Spinal cord (tissue), 10 donors: ENCODE measurements around the gene KIF14. TPM values are rescaled to one million over a fixed set of nuclear protein-coding genes. Genes with fewer than 3 reads are reported as not detected.
"Not testable (repeated sequence)": the region's sequence is repeated elsewhere in the genome, so short reads cannot be mapped to it uniquely, and the experiment has no call there.

ENCODE experiments used
- DNase-seq, 6 donors: peaks; one replicate each; pipeline versions ENCODE4 v3.0.0 to v3.0.0-alpha.2; 2013 to 2015; ENCODE audit warnings: low spot score in 6 of 6, low read depth in 4 of 6
- H3K27ac ChIP-seq: one replicate; pipeline ENCODE4 v1.5.1; 2013; ENCODE audit warnings: low read depth, low read length, control low read depth
- H3K27me3 ChIP-seq: one replicate; pipeline ENCODE4 v1.6.1; 2013; ENCODE audit warnings: low read length; ENCODE audit not compliant: control insufficient read depth, insufficient read depth
- H3K36me3 ChIP-seq: one replicate; pipeline ENCODE4 v1.6.1; 2013; ENCODE audit warnings: low read length; ENCODE audit not compliant: control insufficient read depth, insufficient read depth
- H3K4me1 ChIP-seq: one replicate; pipeline ENCODE4 v1.6.1; 2013; ENCODE audit warnings: low read length; ENCODE audit not compliant: control insufficient read depth, insufficient read depth
- H3K4me3 ChIP-seq: one replicate; pipeline ENCODE4 v1.5.1; 2013; ENCODE audit warnings: low read depth, low read length, control low read depth
- H3K9me3 ChIP-seq: one replicate; pipeline ENCODE4 v1.6.1; 2013; ENCODE audit warnings: low read length; ENCODE audit not compliant: control insufficient read depth, insufficient read depth
- WGBS: methylation state at CpG from one replicate; pipeline ENCODE4 v1.1.5; 2013; ENCODE audit warnings: missing lambda C conversion rate; ENCODE audit not compliant: insufficient coverage; 5-methylcytosine and 5-hydroxymethylcytosine counted together
- polyA plus RNA-seq, 2 donors: library from polyadenylated mRNA; unstranded; fragments of 120-200 nt; gene quantifications; one replicate each; pipeline ENCODE4 v1.2.1, GENCODE V29; 2013; ENCODE audit not compliant: insufficient read length in 2 of 2
- total RNA-seq, 2 donors: library from RNA; depleted of rRNA in 1 of 2; stranded (reverse); fragments of 120-200 nt in 1 of 2; fragments of >200 nt in 1 of 2; gene quantifications; one replicate each; pipeline versions ENCODE4 v1.2.3 to v1.2.4, GENCODE V29; 2013 to 2014
- donor health status: healthy.

The KIF14 gene
- total and polyA plus RNA-seq, 4 donors = 2.7 to 5.2 (median 4.4) TPM

DNA sequence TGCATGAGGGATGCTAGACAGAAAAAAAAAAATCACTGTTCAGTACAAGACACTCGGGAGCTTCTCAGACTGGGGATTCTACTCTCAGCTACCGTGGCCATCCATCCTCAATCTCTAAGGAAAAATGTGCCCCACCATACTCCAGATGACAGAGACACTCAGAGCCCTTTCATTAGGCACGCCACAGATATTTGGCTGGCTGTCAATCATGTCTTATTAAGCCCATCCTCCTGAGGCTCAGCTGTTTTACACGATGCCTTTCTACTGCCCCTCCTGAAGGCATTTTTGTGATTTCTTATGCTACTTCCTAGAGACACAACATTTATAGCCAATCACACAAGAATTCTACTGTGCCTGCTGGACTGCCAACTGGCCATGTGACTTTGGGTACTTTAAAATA is 92.9 kb downstream of the KIF14 start:
- WGBS = 71% methylated on average over 4 of the region's 4 CpGs
- H3K27me3 ChIP-seq = no peaks in the 10 kb centered on the region
- H3K27ac ChIP-seq = no peak overlapping the region
- H3K4me1 ChIP-seq = peaks cover 4% of the 10 kb centered on the region
- no peak for DNase-seq
- no peak overlapping the region for H3K4me3 ChIP-seq
- no peaks in the 10 kb centered on the region for H3K9me3 ChIP-seq
- H3K36me3 ChIP-seq = no peaks in the 10 kb centered on the region

DNA sequence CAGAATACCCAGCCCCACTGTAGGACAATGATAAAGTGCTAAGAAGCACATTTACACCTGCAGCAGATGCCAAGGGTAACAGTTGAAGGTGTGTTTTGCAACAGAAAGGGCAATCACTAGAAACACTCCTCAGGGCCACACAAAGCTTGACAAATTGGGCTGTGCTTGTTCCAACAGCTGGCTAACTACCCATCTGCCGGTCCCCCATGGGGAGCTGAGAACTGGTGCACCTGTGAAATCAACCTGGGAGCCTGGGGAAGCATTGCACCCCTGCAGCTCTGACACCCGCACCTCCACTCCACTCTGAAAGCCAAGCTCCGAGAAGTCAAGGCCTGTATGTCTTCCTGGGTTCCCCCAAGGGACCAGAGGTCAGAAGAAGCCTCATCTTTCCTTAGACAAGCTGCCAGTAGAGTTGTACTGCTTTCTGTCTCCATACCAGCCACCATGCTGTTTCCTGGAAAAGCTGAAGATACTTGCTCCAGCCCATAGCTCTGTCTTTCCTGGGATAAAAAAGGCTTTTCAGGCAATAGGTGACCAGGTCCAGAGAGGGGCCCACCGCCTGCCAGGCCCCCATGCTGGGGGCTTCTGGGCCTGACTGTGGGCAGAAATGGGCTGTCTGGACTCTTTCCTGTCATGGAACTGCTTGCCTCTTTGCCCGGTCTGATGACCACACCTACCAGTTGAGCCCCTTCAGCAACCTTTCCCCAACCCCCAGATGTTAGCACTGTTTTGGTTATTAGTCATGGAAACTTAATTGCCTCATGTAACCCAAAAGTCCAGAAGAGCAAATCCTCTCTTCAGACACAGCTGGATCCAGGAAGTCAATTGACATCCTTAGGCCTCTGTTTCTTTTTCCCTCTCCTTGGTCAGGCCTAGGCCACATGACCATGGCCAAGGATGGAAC is 93.6 kb downstream of the KIF14 start:
- Histone ChIP-seq H3K27ac (no peak overlapping the region), H3K4me1 (peaks cover 4% of the 10 kb centered on the region), H3K36me3 (no peaks in the 10 kb centered on the region), H3K27me3 (no peaks in the 10 kb centered on the region), H3K4me3 (no peak overlapping the region), H3K9me3 (no peaks in the 10 kb centered on the region)
- whole genome bisulfite sequencing = 94% methylated on average over 4 of the region's 5 CpGs
- no peak for DNase-seq

DNA sequence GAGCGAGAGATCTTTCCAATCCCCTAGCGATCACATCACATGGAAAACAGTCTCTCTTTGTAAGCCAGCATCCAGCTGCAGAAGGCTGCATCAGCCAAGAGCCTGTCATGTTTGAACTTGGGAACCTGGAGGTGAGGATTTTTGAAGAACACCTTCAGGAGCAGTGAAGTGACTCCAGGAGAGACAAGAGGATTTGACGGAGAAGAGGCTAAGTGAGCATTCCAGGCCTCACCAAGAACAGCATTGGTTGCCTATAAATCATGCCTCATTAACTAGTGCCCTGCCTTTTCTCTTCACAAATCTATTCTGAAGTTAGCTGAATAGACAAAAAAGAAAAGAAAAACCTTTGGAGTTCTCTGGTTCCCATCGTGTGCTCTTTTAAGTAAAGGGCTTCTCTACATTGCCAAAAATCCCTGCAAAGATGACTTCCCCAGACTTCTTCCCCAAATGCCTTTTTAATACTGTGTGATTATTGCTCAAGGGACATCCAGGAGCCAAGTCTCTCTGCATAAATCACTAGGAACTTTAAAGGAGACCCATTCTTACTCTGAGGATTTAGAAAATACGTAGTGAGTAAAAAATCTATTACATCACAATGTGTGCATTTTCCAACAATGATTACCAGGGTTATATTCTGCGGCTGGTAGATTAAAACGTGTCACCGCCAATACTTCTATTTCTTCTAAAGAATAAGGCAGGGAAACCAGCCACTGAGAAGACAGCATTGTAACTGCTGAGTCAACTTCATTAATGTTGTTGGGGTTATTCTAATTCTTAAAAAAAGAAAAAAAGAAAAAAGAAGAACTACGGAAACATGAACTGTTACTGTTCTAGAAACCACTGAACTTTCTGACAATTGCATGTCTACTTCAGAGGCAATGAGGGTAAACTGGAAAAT is 95.2 kb downstream of the KIF14 start:
- Histone ChIP-seq H3K4me1 (peaks cover 4% of the 10 kb centered on the region), H3K27me3 (no peaks in the 10 kb centered on the region), H3K36me3 (no peaks in the 10 kb centered on the region), H3K4me3 (no peak overlapping the region), H3K27ac (no peak overlapping the region), H3K9me3 (no peaks in the 10 kb centered on the region)
- DNase-seq = peak in 2 of 6 donors; percentile 55 to 56
- no CpG with 5 or more reads among the region's 9 CpGs for WGBS

DNA sequence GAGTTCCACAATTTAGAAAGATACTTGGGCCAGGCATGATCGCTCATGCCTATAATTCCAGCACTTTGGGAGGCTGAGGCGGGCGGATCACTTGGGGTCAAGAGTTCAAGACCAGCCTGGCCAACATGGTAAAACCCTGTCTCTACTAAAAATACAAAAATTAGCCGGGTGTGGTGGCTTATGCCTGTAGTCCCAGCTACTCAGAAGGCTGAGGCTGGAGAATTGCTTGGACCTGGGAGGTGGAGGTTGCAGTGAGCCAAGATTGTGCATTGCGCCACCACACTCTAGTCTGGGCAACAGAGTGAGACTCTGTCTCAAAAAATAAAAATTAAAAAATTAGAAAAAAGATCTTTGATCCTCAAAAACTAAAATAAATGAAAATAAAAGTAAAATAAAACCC is 96.0 kb downstream of the KIF14 start:
- not testable (repeated sequence) for DNase-seq, H3K36me3 ChIP-seq, H3K9me3 ChIP-seq, H3K4me3 ChIP-seq, H3K4me1 ChIP-seq, H3K27ac ChIP-seq, H3K27me3 ChIP-seq
- WGBS = no CpG with 5 or more reads among the region's 5 CpGs

DNA sequence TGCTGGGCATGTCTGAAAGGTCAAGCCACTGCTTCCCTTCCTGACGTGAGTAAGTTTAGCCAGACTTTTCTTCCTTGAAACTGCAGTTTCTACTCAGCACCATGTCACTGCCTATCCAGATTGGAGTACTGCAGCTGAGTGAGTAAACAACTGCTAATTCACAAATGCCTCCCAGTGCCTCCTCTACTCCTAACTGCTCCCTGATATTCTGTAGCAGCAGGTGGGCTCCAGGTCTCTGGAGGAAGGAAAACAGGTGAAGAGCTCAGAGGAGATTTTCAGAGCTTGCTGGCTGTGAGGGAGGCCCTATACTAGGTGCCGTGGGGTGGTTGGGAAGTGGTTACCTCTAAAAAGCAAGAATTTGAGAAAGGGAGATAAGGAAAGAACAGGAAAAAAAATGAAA is 96.5 kb downstream of the KIF14 start:
- DNase-seq = no peak
- Histone ChIP-seq H3K36me3 (no peaks in the 10 kb centered on the region), H3K4me3 (no peak overlapping the region), H3K9me3 (no peaks in the 10 kb centered on the region), H3K27ac (no peak overlapping the region), H3K27me3 (no peaks in the 10 kb centered on the region), H3K4me1 (peaks cover 4% of the 10 kb centered on the region)
- 83% methylated on average over 2 of the region's 2 CpGs for WGBS

DNA sequence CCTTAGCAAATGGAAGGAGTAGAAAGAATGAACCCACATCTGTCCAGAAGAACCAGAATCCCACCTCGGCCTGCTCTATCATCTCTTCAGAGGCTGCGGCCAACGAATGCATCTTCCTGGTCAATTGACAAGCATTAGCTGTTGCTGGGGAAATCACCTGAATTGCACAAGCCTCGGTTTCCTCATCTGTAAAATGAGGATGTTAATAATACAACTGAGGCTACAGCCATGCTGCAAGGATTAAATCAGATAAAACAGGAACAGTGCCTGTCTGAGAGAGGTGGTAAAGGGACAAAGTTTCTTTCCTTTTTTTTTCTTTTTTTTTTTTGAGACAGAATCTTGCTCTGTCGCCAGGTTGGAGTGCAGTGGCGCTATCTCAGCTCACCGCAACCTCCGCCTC is 99.8 kb downstream of the KIF14 start:
- no peak for DNase-seq
- WGBS = 80% methylated on average over 2 of the region's 8 CpGs
- no peaks in the 10 kb centered on the region for H3K36me3 ChIP-seq
- H3K9me3 ChIP-seq = no peaks in the 10 kb centered on the region
- H3K27ac ChIP-seq = no peak overlapping the region
- no peaks in the 10 kb centered on the region for H3K27me3 ChIP-seq
- H3K4me1 ChIP-seq = no peaks in the 10 kb centered on the region
- no peak overlapping the region for H3K4me3 ChIP-seq

DNA sequence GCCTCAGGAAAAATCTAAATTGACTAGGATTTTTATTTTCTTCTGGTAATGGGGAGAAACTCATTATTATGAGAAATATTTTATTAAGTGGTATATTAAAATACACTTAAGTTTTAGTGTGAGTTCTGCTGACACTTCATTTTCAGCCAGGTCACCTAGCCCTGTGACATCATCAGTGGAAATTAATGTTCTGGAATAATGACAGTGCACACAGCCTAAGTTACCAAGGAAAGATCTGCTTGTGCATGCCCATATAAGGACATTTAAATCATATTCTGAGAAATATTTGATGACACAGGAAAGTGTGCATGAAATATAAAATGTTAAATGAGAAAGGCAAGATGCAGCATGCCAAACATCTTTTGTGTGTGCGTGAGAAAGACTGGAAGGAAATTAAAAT is 102.0 kb downstream of the KIF14 start:
- WGBS = no CpG with 5 or more reads among the region's 1 CpG
- Histone ChIP-seq H3K4me1 (no peaks in the 10 kb centered on the region), H3K9me3 (no peaks in the 10 kb centered on the region), H3K27ac (no peak overlapping the region), H3K36me3 (no peaks in the 10 kb centered on the region), H3K4me3 (no peak overlapping the region), H3K27me3 (no peaks in the 10 kb centered on the region)
- no peak for DNase-seq

DNA sequence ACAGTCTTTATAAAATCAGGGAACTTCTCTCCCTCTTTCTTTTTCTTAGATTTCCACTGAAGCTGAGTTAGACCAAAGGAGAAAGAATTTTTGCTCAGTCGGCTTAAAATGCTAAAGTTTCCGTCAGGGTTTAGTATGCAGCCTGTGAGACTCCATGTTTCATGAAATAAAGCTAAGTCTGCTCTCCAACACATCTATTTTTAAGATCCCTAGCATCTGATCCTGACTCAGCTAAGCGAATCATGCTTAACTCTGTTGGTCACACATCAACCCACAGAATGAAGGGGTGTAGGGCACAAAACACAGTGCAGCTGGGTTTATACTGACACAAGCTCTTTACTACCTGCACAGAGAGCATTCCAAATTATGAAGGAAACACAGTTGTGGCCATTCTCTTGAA is 108.4 kb downstream of the KIF14 start:
- no peaks in the 10 kb centered on the region for H3K36me3 ChIP-seq
- H3K9me3 ChIP-seq = no peaks in the 10 kb centered on the region
- DNase-seq = peak in 1 of 6 donors; percentile 46
- H3K4me1 ChIP-seq = no peaks in the 10 kb centered on the region
- no peak overlapping the region for H3K4me3 ChIP-seq
- no peak overlapping the region for H3K27ac ChIP-seq
- no peaks in the 10 kb centered on the region for H3K27me3 ChIP-seq
- 61% methylated on average over 2 of the region's 3 CpGs for WGBS

DNA sequence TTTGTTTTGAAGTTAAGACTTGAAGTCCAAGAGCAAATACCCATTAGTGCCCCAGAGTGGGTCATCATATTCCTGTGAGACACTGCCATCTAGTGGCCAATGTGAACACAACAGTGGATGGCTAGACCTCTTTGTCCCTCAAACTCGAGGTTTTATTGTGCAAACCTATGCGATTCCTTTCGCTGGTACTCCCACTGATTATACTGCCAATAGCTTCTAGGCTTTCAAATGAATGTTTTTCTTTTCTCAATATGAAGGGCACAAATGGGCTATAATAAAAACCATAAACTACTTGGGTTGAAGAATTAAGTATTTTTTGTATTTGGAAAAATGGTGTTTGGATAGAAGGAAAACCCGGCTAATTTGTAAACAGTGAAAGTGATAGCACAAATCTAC is 110.3 kb downstream of the KIF14 start:
- H3K27me3 ChIP-seq = peaks cover 3% of the 10 kb centered on the region
- 0% methylated on average over 2 of the region's 4 CpGs for WGBS

More for the DNA sequence above, 110.3 kb downstream of the KIF14 start:
- H3K4me1 ChIP-seq = peaks cover 3% of the 10 kb centered on the region
- H3K36me3 ChIP-seq = no peaks in the 10 kb centered on the region
- H3K27ac ChIP-seq = no peak overlapping the region
- H3K9me3 ChIP-seq = no peaks in the 10 kb centered on the region
- peak; percentile 71 to 96 (median 77) for DNase-seq
- H3K4me3 ChIP-seq = no peak overlapping the region
